SKM-1 (cell line): ENCODE measurements around the gene FAM72B.
"Not testable (repeated sequence)": the region's sequence is repeated elsewhere in the genome, so short reads cannot be mapped to it uniquely, and the experiment has no call there.

Experiments
- DNase-seq: peaks from one replicate; lab custom pipeline; 2025; ENCODE audit not compliant: unreplicated experiment; lab: John Stamatoyannopoulos, UW

Gene FAM72B

DNA sequence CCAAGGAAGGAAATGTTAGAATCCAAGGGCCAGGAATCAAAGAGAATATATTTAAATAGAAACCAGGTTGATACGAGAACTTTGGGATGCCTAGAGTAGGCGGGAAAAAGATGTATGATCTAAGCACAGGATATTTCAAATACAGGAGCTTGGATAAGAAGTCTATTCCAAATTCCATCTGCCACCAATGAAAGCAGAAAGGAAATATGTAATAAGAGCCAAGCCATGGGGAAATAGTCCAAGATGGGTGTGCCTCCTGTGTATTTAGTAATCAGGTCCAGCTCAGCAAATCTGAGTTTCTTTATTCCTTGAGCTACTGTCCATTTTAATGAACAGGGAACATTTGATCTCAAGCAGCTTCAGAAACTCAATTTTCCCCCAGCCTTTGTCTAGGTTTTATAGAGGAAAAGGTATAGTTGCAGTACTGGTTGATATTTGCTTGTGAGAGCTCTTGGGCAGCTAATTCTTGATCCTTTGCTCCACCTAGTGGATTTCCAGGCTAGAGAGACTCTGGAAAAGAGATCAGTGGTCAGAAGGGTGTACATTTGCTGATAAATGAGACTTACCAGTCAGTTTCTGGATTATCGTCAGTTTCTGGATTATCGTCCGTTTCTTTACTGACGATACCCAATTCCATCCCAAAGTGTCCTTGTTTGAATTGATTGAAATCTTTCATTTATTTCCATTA is 28.3 kb downstream of the FAM72B start:
- DNase-seq = not testable (repeated sequence)

- DNase-seq = not testable (repeated sequence)
Measured at GRCh38 chr1:121154811-121155210, 29.3 kb downstream of the FAM72B start.

DNA sequence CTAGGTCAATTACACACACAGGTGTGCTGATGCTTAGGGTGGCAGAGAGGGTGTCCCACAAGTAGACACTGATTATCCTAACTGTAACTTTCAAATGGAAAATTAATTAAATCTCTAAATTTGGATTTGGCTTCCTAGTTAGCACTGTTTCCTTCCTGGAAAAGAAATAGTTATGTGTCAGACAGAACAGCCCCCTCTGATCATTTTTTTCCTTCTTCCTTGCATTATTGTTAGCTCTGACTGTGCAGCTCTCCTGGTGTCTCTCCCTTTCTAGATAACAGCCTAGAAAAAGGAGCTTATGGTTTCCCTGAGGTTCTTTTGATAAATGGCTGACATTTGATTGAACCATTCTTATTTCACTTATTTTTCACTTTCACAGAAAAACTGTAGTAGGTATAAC is 31.4 kb downstream of the FAM72B start:
- DNase-seq = not testable (repeated sequence)

DNA sequence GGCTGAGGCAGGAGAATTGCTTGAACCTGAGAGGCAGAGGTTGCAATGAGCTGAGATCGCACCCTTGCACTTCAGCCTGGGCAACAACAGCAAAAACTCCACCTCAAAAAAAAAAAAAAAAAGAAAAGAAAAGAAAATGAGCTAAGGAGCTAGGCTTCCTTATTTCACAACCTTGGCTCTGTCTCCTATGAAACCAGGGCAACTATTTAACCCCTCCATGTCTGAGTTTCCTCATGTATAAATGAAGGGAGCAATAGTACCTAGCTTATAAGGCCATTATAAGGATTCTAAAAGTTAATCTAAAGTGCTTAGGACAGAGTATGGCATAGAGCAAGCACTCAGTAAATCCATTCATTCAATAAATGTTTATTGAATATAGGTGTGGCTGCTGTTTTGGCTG is 32.8 kb downstream of the FAM72B start:
- DNase-seq = not testable (repeated sequence)

DNA sequence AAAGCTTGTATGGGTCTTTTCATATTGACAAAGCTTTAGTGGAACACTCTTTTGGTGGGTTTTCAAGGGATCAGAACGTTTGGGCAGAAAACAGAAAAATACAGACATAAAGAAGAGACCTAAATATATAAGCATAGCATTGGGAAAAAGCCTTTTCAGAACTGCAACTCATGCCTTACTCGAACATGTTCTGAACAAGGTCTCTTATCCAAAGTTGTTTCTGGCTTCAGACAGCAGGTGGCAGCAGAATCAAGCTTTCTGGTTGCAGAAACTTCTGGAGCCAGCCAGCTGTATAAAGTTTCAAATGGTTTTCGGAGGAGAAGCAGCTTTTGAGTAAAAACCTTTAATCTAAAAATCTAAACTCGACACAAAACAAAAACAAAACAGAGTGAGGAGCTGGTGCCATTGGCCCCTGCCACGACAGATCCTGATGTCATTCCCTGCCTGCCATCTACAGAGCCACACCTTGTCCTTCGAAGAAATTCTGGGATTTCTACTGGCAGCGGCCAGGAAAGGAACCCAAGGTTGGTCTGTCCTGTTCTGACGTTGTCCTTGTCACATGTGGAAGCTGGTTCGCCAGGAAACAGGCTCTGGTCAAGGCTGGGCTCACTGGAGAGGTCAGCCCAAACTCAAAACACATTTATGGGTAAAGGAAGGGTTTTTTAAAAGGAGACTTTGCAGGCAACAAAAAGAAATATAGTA is 35.5 kb downstream of the FAM72B start:
- not testable (repeated sequence) for DNase-seq

- not testable (repeated sequence) for DNase-seq
Measured at GRCh38 chr1:121140393-121140792, 43.7 kb downstream of the FAM72B start.

DNA sequence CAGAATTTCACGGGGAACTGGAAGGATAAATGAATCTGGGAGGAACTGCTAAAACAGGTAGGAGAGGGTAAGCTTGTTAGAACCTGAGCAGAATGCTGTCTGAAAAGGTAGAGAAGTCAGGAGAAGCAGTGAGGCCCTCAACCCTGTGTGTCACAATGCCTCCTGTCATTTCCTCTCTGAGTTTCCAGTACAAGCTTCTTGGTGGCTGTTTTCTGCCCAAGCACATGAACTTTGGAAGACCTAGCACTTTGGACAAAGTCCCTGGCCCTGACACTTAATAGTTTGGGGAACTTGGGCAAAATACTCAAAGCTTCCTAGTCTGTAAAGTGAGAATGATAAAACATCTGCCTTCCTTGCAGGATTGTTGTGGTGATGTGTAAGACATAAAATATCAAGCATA is 52.6 kb downstream of the FAM72B start:
- not testable (repeated sequence) for DNase-seq

DNA sequence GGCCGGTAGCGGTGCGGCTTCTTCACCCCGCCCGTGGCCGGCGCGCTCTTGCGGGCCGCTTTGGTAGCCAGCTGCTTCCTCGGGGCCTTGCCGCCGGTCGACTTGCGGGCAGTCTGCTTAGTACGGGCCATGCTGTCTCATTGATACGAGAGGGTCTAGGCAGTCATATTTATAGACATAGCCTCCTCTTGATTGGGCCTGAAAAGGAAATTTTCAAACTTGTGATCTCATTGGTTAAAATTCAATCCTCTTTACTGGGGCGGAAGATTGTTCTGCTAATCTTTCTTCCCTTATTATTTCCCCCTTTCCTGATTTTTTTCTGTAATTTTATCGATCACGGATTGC is 65.7 kb downstream of the FAM72B start:
- not testable (repeated sequence) for DNase-seq
